ENCODE measurements around the gene MEF2B.

The MEF2B gene

DNA sequence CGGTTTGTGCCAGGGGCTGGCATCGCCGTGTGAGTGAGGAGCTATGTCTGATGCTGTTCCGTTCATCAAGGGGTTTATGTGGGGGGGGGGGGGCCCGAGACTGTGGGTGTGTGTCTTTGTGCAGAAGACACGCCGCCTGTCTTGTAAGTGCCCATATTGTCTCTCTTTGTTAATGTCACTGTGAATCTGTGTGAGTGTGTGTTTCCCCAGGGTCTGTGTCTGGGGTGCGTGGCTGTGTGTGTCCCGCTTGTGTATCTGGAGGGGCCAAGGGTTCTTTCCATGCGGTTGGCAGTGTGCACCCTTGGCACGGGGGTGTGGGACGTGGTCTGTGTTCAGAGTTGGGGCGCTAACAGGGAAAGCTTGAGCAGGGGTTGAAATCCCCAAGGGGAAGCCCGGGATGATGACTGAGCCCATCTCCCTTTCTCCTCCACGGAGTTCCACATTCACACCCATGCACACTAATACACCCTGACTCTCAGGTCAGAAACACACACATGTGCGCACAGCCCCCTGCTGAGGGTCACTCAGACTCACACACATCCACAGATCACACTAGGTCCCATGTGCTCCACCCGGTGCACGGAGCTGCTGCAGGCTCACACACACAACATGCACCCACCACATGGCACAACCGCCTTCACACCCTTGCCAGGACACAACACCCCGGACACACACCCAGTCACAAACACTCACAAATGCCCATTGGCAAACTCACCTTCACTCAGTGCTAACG lies 43.5 kb upstream of the MEF2B start:
- Histone ChIP-seq H3K4me1 (ENCODE audit: insufficient read depth, low read length, severe bottlenecking) (no peaks in the 10 kb centered on the region), H2AFZ (ENCODE audit: low read length) (no peak overlapping the region), H3K4me3 (ENCODE audit: low read depth, low read length, poor library complexity, severe bottlenecking) (no peak overlapping the region), H3K4me2 (ENCODE audit: low read length) (no peak overlapping the region), H3K27me3 (ENCODE audit: insufficient read depth, low read length) (peaks cover 4% of the 10 kb centered on the region; the same call in 1 of the 2 replicates), H3K9ac (ENCODE audit: low read length) (no peak overlapping the region), H3K9me2 (ENCODE audit: low read depth, low read length) (no peaks in the 10 kb centered on the region), H3F3A (ENCODE audit: insufficient read depth, low read length) (no peaks in the 10 kb centered on the region), H4K20me1 (ENCODE audit: insufficient read depth, low read length) (no peaks in the 10 kb centered on the region), H3K79me2 (ENCODE audit: insufficient read depth, low read length) (no peaks in the 10 kb centered on the region), H3K9me3 (ENCODE audit: low read length) (no peaks in the 10 kb centered on the region), H3K36me3 (ENCODE audit: insufficient read depth, low read length) (no peaks in the 10 kb centered on the region), H3K27ac (ENCODE audit: low read depth, low read length, poor library complexity, severe bottlenecking) (no peak overlapping the region)
- TF ChIP-seq CTCF (IDR thresholded peaks at IDR 0.05; ENCODE audit: low read length) (no peak), EZH2 (IDR thresholded peaks at IDR 0.05; ENCODE audit: borderline replicate concordance, low read length) (no peak)

GRCh38 chr19:19212916-19213315 lies 42.9 kb upstream of the MEF2B start:
- no peak overlapping the region for H3K9ac ChIP-seq (ENCODE audit: low read length)
- peaks cover 4% of the 10 kb centered on the region; the same call in 1 of the 2 replicates for H3K27me3 ChIP-seq (ENCODE audit: insufficient read depth, low read length)
- H3K4me3 ChIP-seq (ENCODE audit: low read depth, low read length, poor library complexity, severe bottlenecking): no peak overlapping the region
- no peaks in the 10 kb centered on the region for H3F3A ChIP-seq (ENCODE audit: insufficient read depth, low read length)
- H3K9me3 ChIP-seq (ENCODE audit: low read length): no peaks in the 10 kb centered on the region
- no peaks in the 10 kb centered on the region for H3K36me3 ChIP-seq (ENCODE audit: insufficient read depth, low read length)
- no peaks in the 10 kb centered on the region for H3K9me2 ChIP-seq (ENCODE audit: low read depth, low read length)
- TF ChIP-seq EZH2 (IDR thresholded peaks at IDR 0.05; ENCODE audit: borderline replicate concordance, low read length) (no peak), CTCF (IDR thresholded peaks at IDR 0.05; ENCODE audit: low read length) (no peak)
- H3K27ac ChIP-seq (ENCODE audit: low read depth, low read length, poor library complexity, severe bottlenecking): no peak overlapping the region
- no peak overlapping the region for H3K4me2 ChIP-seq (ENCODE audit: low read length)
- H2AFZ ChIP-seq (ENCODE audit: low read length): no peak overlapping the region
- no peaks in the 10 kb centered on the region for H3K79me2 ChIP-seq (ENCODE audit: insufficient read depth, low read length)
- H4K20me1 ChIP-seq (ENCODE audit: insufficient read depth, low read length): no peaks in the 10 kb centered on the region
- no peaks in the 10 kb centered on the region for H3K4me1 ChIP-seq (ENCODE audit: insufficient read depth, low read length, severe bottlenecking)

DNA sequence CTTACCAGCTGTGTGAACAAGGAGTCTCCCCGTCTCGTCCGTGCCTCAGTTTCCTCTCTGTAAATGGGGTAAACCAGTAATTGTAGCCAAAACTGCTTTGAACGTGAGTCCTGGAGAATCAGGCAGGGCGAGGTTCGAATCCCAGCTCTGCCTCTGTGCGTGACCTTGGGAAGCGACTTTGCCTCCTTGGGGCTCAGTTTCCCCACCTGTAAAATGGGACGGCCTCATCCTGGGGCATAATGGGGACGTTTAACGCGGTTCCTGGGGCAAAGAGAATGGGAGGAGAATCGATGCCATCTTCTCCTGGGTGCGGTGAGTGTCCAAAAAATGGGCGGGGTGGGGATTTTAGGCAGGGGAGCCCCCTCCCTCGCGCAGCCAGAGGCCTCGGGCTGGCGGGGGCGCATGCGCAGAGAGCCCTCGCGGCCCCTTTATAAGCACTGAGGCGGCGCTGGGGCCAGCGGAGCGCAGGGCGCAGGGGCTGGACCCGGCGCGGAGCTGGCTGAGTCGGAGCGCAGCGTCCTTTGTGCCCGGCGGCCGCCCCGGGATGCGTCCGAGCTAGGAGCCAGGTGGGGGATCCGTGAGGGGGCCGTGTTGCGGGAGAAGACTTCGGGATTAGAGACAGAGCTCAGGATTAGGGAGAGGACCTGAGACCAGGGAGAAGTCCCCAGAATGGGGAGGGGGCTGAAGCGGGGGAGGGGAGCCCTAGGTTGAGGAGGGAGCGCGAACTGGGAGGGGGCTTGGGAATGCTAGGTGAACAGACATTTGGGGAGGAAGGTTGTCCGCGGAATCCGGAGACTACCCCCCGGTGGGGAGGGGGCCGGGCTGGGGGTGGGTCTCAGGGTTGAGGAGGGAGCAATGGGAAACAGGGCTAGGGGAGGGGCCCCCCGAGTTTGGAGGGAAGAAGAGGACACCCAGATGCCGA lies 41.7 kb upstream of the MEF2B start, which contains the start of gene NCAN:
Gene NCAN (plus strand): TSS at position 460 of the 922 bp plus-strand sequence. CDS start 4,996 bp downstream, outside the sequence.
- H3K4me2 ChIP-seq (ENCODE audit: low read length): no peak within 1 kb of the TSS
- no peaks in the 10 kb centered on the region for H3K9me2 ChIP-seq (ENCODE audit: low read depth, low read length)
- no peaks in the 10 kb centered on the region for H3K4me1 ChIP-seq (ENCODE audit: insufficient read depth, low read length, severe bottlenecking)
- H3K79me2 ChIP-seq (ENCODE audit: insufficient read depth, low read length): no peaks in the 10 kb centered on the region
- H3K27ac ChIP-seq (ENCODE audit: low read depth, low read length, poor library complexity, severe bottlenecking): no peak within 1 kb of the TSS
- H3K36me3 ChIP-seq (ENCODE audit: insufficient read depth, low read length): no peaks in the 10 kb centered on the region
- peaks cover 7% of the 10 kb centered on the region; the same call in 1 of the 2 replicates for H3K27me3 ChIP-seq (ENCODE audit: insufficient read depth, low read length)
- no peak for TF ChIP-seq EZH2 (IDR thresholded peaks at IDR 0.05; ENCODE audit: borderline replicate concordance, low read length)
- TF ChIP-seq CTCF (IDR thresholded peaks at IDR 0.05; ENCODE audit: low read length): no peak
- H4K20me1 ChIP-seq (ENCODE audit: insufficient read depth, low read length): no peaks in the 10 kb centered on the region
- no peaks in the 10 kb centered on the region for H3K9me3 ChIP-seq (ENCODE audit: low read length)
- H3K4me3 ChIP-seq (ENCODE audit: low read depth, low read length, poor library complexity, severe bottlenecking): no peak within 1 kb of the TSS
- no peak within 1 kb of the TSS for H2AFZ ChIP-seq (ENCODE audit: low read length)
- no peaks in the 10 kb centered on the region for H3F3A ChIP-seq (ENCODE audit: insufficient read depth, low read length)
- no peak within 1 kb of the TSS for H3K9ac ChIP-seq (ENCODE audit: low read length)

All from OCI-LY1 (cell line).